ENCODE data around the gene ATP9B. TPM values are rescaled to one million over a fixed set of nuclear protein-coding genes. Genes with fewer than 3 reads are reported as not detected.

The ATP9B gene
- total RNA-seq, 1 experiment from 2014 or later: 44.4 TPM

GRCh38 chr18:79058007-79058406 lies 11.2 kb upstream of the ATP9B start:
- no peak for TF ChIP-seq CTCF (IDR thresholded peaks at IDR 0.05)
- no peak for TF ChIP-seq TCF7L2 (IDR thresholded peaks at IDR 0.05; ENCODE audit: low read depth, low read length)
- TF ChIP-seq REST (IDR thresholded peaks at IDR 0.05; ENCODE audit: insufficient read depth in 1 of 2, low read depth in 2 of 2, low read length in 1 of 2): no peak
- TF ChIP-seq POLR2AphosphoS5 (IDR thresholded peaks at IDR 0.05; ENCODE audit: low read depth, low read length): no peak
- no peak for TF ChIP-seq SIN3A (IDR thresholded peaks at IDR 0.05; ENCODE audit: borderline replicate concordance, insufficient read depth, low read depth, low read length)
- Histone ChIP-seq H3K27me3 (ENCODE audit: control insufficient read depth, insufficient read depth, low read length) (peaks cover 15% of the 10 kb centered on the region), H3K4me3 (ENCODE audit: low read depth in 2 of 2, low read length in 2 of 2) (no peak overlapping the region), H3K36me3 (ENCODE audit: control insufficient read depth, insufficient read depth, low read length) (no peaks in the 10 kb centered on the region), H3K4me1 (ENCODE audit: control insufficient read depth, insufficient read depth, low read length) (no peaks in the 10 kb centered on the region), H3K27ac (ENCODE audit: low read length) (no peak overlapping the region), H3K9me3 (ENCODE audit: control insufficient read depth, insufficient read depth, low read depth, low read length) (no peaks in the 10 kb centered on the region)
- ATAC-seq: no peak
- POLR2A ChIA-PET: no interaction called here
- intact Hi-C loops (cut with micrococcal nuclease; ENCODE audit: unreplicated experiment): no loop called here
- no TSS peak for BruUV-seq (replicated peaks)
- CTCF ChIA-PET: no interaction called here
- in situ Hi-C loops (cut with HindIII; ENCODE audit: low pct_unique_long_range_greater_than_20kb, low sequenced_read_pairs): no loop called here
- no peak for DNase-seq (ENCODE audit: low read depth, low spot score)

- no peak for DNase-seq (ENCODE audit: low read depth, low spot score)
- H3K4me3 ChIP-seq (ENCODE audit: low read depth in 2 of 2, low read length in 2 of 2): no peak overlapping the region
- in situ Hi-C loops (cut with HindIII; ENCODE audit: low pct_unique_long_range_greater_than_20kb, low sequenced_read_pairs) (no loop called here), intact Hi-C loops (cut with micrococcal nuclease; ENCODE audit: unreplicated experiment) (no loop called here)
- no peaks in the 10 kb centered on the region for H3K9me3 ChIP-seq (ENCODE audit: control insufficient read depth, insufficient read depth, low read depth, low read length)
- ChIA-PET CTCF (interaction anchor here (0.5 kb wide), 1 partner anchor 159 kb away, joined by 3 read pairs; no protein-coding TSS in a partner anchor), POLR2A (no interaction called here)
- no peak; the same call in 1 of the 2 replicates for ATAC-seq
- no peaks in the 10 kb centered on the region for H3K27me3 ChIP-seq (ENCODE audit: control insufficient read depth, insufficient read depth, low read length)
- no peak overlapping the region for H3K27ac ChIP-seq (ENCODE audit: low read length)
- no TSS peak for BruUV-seq (replicated peaks)
- no peaks in the 10 kb centered on the region for H3K4me1 ChIP-seq (ENCODE audit: control insufficient read depth, insufficient read depth, low read length)
- no peaks in the 10 kb centered on the region for H3K36me3 ChIP-seq (ENCODE audit: control insufficient read depth, insufficient read depth, low read length)
- no peak for TF ChIP-seq REST (IDR thresholded peaks at IDR 0.05; ENCODE audit: insufficient read depth in 1 of 2, low read depth in 2 of 2, low read length in 1 of 2)
- TF ChIP-seq CTCF (IDR thresholded peaks at IDR 0.05): no peak
- no peak for TF ChIP-seq TCF7L2 (IDR thresholded peaks at IDR 0.05; ENCODE audit: low read depth, low read length)
Observed at GRCh38 chr18:79062806-79063205, 6.4 kb upstream of the ATP9B start.

Measured in Panc1 (cell line).